ELR (cell line): Measurements from ENCODE around the gene FXYD1.
"Not testable (repeated sequence)": the region's sequence is repeated elsewhere in the genome, so short reads cannot be mapped to it uniquely, and the experiment has no call there.

ENCODE experiments used
- DNase-seq: peaks from one replicate; pipeline ENCODE4 v3.0.0-alpha.2; 2015; ENCODE audit warnings: low read depth

FXYD1 gene

DNA sequence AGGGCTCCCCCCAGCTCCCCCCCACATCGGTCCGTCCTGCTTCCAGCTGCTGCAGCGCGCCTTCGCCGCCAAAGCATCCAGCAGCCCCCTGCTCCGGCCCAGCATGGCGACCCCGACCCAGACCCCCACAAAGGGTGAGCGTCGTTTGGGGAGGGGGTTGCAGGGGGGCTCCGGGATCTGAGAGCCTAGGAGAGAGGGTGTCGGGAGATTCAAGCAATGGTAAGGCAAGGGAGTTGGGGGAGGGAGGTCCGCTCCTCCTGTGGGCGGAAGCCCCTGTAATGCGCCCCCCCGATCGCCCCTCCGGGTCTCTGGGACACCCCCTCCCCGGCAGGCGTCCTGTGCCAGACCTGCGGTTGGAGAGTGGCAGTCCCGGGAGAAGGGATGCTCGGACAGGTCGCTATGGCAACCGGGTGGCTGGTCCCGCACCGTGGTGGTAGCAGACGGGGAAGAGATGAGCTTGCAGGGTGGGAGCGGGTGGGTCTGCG is 4.6 kb downstream of the FXYD1 start, which contains the start of gene FXYD7:
Gene FXYD7, plus strand, starts transcription at position 25 of the 485 bp plus-strand sequence. Its CDS starts 79 bp downstream, at position 104.
- DNase-seq: no peak

DNA sequence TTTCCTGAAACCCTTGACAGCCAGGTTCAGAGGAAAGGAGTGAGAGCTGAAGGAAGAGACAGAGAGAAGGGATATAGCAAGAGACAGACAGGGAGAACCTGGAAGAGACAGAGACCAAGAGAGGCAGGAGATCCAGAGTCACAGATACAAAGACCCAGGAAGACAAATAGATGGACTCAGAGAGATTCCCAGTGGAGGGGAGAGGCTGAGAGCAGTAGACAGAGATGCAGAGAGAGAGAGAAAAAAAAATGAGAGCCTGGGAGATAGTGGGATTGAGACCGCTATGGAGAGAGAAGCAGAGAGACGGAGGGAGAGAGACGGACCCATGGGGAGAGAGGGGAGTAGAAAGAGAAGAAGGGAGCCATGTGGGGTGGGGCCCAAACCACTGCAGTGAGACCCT is 5.2 kb downstream of the FXYD1 start:
- no peak for DNase-seq

DNA sequence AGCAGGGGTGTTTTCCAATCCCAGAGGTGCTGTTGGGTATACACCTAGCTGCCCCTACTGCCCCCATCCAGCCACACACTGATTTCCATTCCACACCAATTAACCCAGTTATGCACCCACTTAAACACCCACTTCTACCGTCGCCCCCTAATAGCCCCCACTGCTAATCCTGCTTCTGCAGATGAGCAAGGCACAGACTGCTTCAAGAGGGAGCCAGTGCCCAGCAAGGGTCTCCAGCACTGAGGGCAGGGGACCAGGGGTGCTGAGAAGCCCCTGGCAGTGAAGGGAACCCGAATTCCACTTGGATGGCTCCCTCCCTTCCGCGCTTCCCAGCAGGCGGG is 5.6 kb downstream of the FXYD1 start:
- DNase-seq: no peak

DNA sequence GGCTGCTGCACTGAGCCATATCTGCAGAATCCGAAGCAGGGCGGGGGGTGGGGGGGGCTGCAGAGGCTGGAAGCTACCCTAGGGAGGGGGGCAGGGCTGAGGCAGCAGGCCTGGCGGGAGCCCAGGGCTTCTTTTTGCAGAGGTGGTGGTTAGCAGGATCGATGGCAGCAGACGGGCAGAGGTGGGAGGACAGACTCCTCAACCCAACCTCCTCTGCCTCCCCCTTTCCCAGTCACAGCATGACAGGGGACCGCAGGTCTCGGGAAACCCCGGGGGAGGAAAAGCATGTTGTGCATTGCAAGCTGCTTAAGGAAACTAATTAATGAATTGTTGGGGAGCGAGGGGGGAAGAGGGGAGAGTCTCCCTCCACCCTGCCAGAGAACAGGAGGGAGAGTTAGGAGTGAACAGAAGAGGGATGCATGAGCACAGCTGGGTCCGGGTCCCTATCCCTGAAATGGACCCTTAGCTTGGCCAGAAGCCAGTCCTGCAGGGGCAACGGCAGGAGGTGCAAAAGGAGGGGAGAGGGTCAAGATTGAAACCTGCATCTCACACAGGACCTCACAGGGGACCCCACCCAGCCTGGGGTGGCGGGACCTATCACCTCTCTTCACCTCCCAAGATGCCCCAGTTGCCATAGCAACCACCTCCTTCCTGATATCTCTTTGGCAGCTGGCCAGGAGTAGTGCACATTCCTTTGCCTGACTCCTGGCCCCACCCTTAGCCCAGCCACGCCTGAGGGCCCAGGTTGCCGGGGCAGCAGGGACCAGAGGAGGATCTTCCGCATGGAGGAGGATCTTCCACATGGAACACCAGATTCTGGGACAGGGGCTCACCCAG is 6.2 kb downstream of the FXYD1 start:
- DNase-seq: peak; percentile 59

DNA sequence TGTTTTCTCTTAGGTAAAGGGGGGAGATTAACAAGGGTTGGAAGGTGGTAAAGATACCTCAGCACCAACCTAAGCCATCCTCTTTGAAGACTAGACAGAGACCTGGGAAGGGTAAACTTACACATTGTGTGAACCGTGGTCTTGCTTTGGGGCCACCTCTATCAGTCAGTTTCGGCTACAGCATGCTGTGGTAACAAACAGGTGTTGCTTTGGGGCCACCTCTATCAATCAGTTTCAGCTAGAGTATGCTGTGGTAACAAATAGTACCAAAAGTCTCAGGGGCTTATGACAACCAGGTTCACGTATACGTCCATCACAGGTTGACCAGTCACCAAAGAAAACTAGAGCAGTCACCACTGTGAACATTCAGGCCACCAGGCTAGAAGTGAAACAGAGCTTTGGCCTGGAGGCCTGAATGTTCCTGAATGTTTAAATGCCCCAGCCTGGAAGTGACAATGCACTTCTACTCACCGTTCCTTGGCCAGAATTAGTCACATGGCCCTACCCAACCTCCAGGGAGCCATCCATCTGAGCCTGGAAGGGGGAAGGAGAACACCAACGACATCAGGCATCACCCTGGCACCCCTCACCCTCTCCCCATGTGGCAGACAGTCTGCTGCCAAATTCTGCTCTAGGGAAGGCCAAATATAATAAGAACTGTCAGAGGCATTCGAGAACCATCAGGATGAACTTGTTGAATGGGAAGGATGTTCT is 8.3 kb downstream of the FXYD1 start:
- no peak for DNase-seq

DNA sequence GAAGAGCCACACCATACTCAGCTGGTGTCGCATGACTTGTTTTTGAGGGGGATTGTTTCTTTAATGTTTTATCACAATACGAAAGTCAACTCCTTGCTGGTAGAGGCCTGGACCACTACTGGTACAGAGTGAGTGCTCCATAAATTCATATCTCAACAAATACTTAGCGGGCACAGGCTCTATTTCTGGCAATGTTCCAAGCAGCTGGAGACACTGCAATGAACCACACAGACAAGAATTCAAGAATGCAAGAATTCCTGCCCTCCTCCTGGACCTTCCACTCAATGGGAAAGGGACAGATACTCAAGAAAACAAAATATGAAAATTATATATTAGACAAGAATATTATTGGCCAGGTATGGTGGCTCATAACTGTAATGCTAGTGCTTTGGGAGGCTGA is 10.8 kb downstream of the FXYD1 start:
- DNase-seq: no peak

DNA sequence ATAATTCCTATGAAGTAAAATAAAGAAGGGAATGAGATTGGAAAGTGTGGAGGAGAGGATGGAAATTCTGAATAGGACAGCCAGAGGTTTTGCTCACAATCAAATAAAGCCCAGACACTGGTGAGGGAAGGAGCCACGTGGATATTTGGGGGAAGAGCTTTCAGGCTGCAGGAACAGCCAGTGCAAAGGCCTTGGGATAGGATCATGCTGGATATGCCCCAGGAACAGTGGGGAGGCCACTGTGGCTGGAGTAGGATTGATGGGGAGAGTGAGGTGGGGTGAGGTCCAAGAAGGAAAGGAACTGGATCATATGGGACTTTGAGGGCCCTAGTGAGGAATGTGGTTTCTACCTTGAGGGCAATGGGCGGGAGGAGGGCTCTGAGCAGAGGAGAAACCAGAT is 11.8 kb downstream of the FXYD1 start:
- no peak for DNase-seq

DNA sequence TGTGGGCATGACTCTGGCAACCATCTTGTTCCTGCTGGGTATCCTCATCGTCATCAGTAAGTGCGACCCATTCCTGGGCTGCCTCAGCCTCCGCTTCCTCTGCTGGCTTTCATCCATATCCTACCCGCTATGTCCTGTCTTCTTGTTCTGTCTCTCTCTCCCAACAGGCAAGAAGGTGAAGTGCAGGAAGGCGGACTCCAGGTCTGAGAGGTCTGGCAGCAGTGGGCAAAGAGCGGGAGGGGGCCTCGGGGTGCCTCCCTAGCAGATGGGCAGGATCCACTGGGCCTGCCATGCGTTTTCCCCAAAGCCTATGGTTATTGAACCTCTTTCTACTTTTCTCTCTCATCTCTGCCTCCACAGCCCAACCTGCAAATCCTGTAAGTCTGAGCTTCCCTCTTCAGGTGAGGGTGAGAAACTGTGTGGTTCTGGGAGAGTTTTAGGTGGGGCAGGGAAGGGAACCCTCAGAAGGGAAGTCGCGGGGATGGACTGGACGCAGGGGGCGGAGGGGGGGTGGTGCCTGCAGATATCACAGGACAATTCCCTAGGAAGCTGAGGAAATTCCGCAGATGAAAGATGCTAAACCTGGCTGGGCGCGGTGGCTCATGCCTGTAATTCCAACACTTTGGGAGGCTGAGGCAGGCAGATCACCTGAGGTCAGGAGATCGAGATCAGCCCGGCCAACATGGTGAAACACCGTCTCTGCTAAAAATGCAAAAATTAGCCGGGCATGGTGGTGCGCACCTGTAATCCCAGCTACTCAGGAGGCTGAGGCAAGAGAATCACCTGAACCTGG is 12.8 kb downstream of the FXYD1 start:
- DNase-seq: no peak

DNA sequence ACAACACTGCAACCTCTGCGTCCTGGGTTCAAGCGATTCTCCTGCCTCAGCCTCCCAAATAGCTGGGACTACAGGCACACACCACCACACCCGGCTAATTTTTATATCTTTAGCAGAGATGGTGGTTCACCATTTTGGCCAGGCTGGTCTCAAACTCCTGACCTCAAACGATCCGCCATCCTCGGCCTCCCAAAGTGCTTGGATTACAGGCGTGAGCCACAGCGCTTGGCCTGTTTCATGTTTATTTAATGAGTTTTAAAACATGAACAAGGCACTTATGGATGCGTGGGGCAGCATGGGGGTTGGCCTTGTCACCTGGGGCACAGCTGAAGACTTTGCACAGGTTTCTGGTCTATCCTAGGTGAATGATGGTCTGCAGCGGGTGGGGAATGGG is 14.5 kb downstream of the FXYD1 start:
- DNase-seq: not testable (repeated sequence)

DNA sequence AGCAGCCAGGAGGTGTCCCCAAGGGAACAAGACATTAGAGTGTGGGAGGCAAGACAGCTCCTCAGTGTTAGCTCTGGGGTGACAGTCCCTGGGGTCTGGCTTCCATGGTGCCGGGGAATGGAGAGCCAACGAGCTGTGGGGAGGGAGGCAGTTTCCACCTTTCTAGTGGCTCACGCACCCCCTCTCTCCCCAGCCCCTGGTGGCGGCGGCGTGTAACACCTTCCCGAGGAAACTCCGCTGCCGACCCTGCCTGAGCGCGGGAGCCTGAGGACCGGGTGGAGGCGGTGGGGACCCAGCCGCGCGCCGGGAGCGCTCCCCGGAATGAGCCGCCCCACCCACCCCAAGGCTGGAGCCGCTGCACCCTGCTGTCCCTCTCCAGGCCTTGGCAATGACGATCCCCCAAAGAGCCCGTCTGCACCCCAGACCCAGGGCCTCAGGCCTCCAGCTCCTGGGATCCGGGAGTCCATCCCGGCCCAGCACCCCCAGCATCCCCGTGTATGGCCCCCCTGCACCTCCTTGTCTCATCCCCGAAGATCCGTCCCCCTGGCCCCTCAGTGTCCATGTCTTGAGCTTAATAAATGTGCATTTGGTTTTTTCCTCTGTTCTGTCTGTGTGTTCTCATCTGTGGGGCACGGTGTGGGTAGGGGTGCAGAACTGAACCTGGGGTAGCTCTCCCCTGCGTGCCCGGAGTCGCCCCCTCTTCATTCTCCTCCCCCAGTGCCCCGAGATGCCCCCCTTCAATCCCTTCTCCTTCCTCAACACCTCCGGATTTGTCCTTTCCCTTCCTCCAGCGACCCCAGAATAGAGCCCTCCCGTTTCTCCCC is 15.3 kb downstream of the FXYD1 start:
- peak; percentile 76 for DNase-seq

DNA sequence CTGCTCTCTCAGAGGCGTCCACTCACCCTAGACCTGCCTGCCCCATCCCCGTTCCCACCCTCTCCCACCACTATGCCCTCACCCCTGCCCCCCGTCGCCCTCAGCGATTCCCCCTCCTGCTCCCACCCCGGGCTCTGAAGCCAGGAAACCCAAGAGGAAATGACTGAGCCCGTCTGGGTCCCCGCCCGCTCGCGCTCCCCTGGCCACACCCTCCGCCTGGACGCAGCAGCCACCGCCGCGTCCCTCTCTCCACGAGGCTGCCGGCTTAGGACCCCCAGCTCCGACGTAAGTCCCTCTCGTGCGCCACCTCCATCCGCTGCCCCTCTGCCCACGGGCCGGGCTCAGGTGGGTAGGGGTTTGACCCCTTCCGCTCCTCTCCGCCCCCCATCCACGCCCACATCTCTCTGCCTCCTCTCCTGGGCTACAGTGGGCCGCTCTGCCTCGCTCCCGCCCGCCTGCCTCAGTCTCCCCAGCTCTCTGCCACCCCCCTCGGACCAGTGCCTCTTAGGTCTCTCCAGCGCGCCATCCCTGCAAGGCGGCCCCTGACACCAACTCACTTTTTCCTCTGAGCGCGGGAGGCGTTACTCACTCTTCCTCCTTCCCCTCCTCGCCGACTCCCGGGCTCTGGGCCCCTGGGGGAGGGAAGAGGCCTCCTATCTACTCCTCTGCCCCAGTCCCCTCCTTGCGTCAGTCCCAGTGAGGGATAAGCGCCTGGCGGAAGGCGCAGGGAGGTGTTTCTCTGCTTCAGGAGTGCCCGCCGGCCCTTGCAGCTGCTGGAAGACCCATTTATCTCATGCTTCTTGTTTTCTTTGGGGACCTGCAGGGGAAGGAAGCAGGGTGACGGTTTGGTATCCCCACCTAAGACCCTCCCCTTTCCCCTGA is 16.1 kb downstream of the FXYD1 start, which contains the start of gene FXYD5:
Gene FXYD5, plus strand, starts transcription at position 211 of the 882 bp plus-strand sequence. CDS start 816 bp downstream, outside the sequence.
- peak; percentile 85 for DNase-seq

DNA sequence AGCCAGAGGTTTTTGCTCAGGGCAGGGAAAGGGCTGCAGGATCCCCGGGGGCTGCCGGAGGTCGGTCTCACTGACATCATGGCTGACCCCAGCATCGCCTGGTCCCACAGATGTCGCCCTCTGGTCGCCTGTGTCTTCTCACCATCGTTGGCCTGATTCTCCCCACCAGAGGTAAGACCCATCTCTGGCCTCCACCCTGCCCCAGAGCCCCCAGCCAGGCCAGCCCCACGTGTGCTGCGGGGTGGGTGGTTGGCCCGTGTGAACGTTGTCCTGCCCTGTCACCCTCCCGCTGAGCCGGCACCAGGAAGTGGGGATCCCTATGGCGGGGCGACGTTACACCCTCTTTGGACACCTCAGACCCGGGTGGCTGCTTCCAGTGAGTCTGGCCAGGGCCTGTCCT is 16.8 kb downstream of the FXYD1 start:
- peak; percentile 32 for DNase-seq

DNA sequence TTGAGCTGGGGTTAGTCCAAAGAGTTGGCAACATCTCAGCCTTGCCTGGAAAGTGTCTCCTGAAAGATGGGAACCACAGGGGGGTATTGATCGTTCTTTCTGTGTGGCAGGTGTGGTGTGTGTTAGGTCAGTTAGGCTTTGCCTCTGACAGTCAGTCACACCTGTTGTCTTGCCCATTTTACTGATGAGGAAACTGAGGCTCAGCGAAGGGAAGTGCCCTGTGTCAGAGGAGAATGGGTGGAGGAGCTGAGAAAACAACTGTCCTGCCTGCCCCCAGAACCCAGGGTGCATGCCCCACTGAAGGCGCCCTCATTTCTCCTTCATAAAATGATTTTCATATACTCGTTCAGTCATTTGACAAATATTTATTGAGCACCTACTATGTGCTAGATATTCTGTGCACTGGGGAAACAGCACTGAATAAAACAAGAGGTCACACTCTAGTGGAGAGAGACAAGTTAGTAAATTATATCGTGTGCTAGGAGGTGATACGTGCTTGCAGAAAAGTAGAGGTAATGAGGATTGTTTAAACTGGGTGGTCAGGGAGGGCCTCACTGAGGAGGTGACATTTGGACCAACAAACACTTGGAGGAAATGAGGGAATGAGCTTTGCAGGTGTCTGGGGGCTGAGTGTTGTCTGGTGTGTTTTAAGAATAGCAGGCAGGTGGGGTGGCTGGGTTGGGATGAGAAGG is 17.5 kb downstream of the FXYD1 start:
- DNase-seq: no peak

DNA sequence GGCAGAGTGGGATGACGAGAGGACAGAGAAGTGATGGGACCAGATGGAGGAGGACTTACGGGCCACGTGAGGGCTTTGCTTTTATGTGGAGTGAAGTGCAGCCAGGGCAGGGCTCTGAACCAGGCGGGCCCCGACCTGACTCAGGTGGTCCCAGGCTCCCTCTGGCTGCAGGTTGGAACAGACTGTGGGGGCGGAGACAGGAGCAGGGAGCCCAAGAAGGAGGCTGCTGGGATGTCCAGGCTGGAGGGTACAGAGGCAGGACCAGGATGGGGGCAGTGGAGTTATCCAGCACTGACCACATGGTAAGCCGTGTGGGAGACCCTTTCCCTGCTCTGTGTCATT is 18.0 kb downstream of the FXYD1 start:
- DNase-seq: no peak

DNA sequence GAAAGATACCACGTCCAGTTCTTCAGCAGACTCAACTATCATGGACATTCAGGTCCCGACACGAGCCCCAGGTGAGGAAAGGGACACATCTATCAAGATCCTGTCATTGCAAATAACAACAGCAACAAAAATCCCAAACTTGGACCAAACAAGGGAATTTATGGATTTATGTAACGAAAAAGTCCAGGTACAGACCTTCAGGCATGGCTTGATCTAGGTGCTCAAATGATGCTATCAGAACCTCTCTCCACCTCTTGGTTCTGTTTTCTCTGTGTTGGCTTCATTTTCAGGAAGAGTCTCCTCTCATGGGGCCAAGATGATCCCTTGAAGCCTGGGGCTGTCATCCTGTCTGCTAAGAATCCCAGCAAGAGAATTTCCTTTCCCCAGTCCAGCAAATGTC is 18.8 kb downstream of the FXYD1 start:
- DNase-seq: no peak

DNA sequence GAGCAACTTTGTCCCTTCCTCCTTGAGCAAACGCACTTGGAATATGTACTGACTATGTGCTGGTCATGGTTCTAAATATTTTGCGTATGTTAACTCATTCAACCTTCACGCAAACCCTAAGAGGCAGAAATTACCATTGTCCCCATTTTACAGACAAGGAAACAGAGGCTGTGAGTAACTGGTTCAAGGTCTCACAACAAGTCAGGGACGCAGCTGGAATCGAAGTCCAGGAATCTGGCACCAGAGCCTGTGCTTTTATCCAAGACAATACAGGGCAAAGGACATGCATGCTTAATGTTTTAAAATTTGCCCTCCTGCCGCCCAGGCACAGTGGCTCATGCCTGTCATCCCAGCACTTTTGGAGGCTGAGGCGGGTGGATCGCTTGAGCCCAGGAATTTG is 21.0 kb downstream of the FXYD1 start:
- no peak for DNase-seq

DNA sequence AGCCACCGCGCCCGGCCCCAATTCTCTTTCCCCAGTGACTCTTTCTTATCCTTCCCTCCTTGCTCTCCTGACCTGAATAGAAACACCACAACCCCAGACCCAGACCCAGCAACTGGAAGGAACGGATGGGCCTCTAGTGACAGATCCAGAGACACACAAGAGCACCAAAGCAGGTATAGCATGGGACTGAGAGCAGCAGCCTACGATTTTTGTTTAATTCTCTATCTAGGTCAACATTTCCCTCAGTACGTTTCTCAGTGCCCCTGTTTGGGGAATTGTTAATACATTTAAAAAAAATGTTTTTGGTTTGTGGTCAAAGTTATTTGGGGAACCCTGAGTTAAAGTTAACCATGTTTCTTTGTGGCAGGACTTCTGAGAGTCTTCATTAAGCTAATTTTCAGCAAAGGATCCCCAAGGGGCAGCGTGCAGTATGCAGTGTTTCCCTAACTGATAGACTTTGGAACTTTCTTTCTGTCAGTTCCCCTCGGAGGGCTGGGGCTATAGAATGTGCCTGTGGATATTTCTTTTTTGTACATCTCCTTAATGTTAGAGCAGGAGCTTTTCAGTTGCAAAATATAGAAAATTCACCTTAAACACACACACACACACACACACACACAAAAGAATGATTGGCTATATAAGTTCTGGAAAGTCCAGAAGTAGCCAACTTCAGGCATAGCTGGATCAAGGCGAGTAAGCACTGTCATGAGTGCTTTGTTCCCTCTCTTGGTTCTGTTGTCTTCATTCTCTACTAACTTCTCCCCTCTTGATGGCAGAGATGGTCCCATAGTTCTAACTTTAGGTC is 22.2 kb downstream of the FXYD1 start:
- DNase-seq: no peak

DNA sequence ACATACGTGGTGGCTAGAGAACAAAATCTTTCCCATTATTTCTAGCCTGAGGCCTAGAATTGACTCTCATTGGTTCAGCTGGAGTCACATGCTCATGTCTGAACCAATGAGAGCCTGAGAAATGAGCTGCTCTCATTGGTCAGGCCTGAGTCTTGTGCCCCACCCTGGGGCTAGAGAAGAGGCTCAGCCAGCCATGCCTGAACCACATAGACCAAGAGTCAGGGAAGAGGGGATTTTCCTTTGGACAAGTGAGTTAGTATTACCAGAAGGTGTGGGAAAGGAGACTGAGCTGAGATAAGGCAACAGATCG is 22.8 kb downstream of the FXYD1 start:
- no peak for DNase-seq
